GM04503 (cell line): ENCODE measurements around the gene MAP3K1.
"Not testable (repeated sequence)": the region's sequence is repeated elsewhere in the genome, so short reads cannot be mapped to it uniquely, and the experiment has no call there.

Source experiments
- DNase-seq: peaks from one replicate; pipeline ENCODE4 v3.0.0-alpha.2; 2012; ENCODE audit warnings: low read depth

Gene MAP3K1

GRCh38 chr5:56816546-56817081 lies 1.3 kb downstream of the MAP3K1 start:
- no peak for DNase-seq

DNA sequence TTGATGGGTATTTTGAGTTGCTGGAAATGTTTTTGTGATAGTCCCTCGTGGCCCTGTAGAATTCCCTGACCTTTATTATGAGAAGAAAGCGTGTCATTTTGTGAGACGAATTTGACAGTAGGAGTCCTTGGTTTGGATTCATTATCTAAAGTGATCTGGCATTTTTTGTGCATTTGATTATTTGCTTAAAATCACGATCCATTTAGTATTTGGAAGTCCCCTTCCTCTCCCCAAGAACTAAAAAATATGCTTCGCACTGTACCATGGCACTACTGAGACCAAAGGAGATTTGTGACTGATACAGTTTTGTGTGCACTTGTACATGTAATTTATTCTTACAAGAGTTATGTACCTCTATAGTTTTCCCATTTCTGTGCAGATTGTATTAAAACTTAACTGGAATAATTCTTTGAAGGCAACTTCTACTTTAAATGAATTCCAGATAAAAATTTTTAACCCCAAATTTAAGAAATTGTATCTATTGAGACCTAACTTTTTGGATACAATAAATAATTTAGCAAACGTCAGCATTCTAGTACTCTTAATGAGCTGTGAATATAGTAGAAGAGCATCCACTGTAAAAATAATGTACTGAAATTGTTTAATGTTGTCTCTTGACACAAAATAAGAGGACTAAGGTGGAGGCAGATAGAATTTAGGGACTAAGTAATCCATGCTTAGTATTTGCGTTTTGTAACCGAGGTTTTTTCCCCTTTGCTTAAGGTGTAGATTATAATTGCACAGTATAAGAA lies 2.1 kb downstream of the MAP3K1 start:
- no peak for DNase-seq

DNA sequence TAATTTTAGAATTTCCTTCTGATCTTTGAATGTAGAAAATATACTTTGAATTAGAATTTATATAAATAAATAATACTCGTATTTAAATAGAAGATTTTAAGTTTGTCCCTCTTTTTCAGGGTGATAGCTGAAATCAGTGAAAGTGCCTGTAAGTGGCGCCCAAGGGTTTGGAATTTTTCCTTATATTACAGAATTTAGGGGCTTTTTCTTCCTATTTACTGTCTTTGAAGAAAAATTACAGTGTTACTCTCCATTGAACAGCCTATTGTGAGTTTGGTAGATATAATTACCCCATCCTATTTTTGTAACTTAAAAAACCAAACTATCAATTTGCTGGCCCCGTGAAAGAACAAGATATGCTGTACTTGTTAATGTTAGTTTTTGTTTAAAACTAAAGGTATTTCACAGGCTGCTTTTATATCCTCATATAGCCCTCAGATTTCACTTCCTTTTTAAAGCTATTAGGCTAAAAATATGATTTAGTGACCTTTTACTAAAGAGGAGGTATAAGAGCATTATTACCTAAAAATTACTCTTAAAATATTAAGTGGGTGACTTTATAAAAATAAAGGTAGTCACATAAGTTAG lies 3.2 kb downstream of the MAP3K1 start:
- DNase-seq, result no peak

DNA sequence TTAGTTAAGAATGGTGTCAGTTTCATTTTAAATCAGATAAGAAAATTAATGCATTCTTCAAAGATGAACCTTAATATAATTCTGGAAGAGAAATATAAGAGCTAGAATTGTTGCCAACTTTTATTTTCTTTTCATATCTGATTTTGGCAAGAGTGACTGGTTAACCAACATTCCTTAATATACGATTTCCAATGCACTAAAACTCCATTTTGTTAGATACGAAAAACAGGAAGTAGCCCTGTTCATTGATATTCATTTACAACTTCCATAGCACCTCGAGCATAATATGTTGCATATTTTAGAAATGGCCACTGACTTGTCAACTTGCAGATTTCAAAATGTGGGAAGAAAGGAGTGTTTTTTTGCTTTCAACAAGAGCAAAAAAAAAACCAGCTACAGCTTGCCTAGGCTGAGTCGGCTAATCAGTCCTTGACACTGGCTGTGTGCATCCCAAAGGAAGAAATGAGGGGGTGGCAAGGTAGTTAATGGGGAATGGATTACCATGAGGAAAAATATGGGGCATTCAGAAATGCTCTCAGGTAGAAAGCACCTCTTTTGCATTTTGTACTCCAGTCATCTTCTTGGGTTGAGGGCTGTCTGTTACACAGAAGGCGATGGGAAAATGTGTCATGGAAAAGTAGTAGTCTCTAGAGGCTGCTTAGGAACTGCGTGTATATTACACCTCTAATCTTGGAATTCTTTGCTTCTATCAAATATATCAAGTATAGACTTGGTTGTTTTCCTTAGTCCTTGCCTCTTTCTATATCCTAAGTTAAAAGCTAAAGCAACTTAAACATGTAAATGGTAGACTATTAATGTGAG lies 3.9 kb downstream of the MAP3K1 start:
- DNase-seq, result no peak

DNA sequence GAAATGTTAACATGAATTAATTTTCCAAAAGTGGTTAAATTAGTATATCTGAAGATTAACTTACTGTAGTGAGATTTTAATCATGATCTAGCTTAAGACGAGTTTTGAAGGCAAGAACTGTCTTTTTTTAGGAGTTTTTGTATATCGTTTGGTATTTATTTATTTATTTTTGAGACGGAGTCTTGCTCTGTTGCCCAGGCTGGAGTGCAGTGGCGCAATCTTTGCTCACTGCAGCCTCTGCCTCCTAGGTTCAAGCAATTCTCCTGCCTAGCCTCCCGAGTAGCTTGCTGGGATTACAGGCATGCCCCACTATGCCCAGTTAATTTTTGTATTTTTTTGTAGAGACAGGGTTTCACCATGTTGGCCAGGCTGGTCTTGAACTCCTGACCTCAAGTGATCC lies 6.5 kb downstream of the MAP3K1 start:
- DNase-seq, result not testable (repeated sequence)

GRCh38 chr5:56822981-56823380 lies 7.6 kb downstream of the MAP3K1 start:
- no peak for DNase-seq

- DNase-seq, result no peak
Measured at GRCh38 chr5:56824019-56824418, 8.7 kb downstream of the MAP3K1 start.

- DNase-seq, result no peak
Measured at GRCh38 chr5:56825222-56825824, 10.0 kb downstream of the MAP3K1 start.

- no peak for DNase-seq
Measured at GRCh38 chr5:56827049-56827448, 11.7 kb downstream of the MAP3K1 start.

GRCh38 chr5:56827924-56828323 lies 12.6 kb downstream of the MAP3K1 start:
- no peak for DNase-seq

DNA sequence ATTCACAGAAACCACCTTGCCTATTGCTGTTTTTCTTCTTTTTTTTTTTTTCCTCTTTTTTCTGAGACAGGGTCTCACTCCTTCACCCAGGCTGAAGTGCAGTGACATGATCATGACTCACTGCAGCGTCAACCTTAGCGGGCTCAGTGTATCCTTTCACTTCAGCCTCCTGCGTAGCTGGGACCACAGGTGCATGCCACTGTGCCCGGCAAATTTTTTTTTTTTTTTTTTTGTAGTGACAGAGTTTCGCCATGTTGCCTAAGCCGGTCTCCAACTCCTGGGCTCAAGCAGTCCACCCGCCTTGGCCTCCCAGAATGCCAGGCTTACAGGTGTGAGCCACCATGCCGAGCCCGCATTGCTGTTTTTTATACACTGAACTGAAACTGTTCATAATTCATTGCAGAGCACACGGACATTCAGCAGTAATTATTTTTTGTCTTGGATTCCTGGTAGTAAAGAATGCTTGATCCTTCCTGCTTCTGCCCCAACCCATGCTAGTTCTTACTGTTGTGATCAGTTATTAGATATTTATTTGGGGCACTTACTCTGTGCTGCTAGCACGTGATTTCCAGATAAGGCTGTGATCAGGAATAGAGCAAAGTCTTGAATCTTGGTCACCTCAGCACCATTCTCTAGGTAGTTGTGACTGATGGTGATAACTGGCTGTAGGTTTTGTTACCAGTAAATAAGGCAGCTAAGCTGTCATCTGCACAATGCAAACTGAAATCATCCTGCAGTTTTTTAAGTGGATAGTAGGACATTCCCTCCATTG lies 14.0 kb downstream of the MAP3K1 start:
- no peak for DNase-seq

GRCh38 chr5:56831773-56832172 lies 16.4 kb downstream of the MAP3K1 start:
- no peak for DNase-seq

GRCh38 chr5:56833325-56833724 lies 18.0 kb downstream of the MAP3K1 start:
- no peak for DNase-seq

DNA sequence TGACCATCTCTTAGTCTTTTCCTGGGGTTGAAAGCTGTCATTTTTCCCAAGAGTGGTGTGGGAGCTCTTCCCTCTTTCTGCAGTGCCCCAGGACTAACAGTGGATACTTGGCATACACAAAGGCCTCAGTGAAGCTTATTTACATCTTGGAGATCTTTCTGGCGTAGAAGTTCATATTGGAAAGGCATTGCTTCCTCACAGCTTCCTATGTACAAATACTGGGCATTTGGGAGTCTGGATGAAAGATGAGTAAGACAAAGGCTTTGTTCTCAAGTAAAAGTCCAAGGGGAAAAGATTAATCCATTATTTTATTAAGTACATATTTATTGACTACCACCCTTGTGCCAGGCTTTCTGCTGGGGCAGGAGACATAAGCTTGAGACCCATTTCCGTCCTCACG lies 22.0 kb downstream of the MAP3K1 start:
- no peak for DNase-seq

DNA sequence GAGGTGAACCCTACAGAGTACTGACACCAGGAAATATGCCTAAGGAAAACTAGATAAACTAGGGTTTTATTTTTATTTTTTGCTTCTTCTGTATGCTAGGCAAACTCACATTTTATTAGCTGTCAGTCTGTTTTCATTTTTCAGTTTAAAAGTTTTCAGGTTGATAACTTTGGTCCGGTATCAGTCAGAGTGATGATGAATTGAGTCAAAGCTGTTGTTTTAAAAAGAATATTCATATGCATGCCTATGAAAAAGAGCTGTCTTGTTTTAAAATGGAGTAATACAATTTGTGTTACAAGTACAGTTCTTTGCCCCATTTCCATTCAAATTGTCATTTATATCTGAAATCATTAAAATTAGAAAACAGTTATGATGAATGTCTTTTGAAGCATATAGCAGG lies 22.6 kb downstream of the MAP3K1 start:
- no peak for DNase-seq

DNA sequence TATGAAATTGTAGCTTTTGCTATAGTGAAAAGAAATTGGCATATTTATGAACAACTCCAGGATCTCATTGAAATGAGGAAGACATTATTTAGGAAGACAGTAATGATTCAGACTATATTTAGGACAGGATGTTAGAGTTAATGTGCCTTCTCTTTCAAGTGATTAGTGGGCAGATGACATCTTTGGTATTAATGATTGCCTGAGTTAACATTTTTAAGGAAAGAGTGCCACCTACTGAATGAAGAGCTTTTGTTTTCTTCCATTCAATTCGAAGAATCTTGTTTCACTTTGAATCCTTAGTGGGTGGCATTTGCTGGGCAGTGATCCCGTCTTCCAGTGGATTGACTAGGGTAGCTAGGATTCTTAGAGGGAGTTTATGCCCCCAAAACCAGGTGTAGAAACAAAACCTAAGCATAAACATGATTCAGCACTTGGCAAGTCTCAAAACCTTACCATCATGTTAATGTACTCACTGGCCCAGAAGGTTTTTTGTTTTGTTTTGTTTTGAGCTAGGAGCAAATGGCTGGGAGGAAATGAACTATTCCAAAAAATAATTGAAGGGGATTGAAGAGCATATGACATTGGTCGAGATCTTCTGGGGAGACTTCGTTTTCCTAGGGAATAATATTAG lies 23.2 kb downstream of the MAP3K1 start:
- DNase-seq, result peak; percentile 60

- DNase-seq, result no peak
Measured at GRCh38 chr5:56839062-56839461, 23.7 kb downstream of the MAP3K1 start.

DNA sequence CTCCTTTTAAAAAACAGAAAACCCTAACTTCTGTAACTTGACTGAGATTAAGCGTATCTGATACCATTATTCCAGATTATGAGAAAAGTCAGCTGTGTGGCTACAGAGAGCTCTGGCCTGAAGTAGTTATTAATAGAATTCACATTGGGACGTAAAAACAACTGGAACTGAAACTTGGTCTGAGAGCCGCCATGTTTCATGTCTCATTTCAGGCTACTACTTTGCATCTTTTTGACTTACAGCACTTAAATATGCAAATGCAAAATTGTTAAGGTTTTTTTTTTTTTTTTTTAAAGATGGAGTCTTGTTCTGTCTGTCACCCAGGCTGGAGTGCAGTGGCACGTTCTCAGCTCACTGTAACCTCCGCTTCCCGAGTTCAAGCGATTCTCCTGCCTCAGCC lies 25.2 kb downstream of the MAP3K1 start:
- no peak for DNase-seq

DNA sequence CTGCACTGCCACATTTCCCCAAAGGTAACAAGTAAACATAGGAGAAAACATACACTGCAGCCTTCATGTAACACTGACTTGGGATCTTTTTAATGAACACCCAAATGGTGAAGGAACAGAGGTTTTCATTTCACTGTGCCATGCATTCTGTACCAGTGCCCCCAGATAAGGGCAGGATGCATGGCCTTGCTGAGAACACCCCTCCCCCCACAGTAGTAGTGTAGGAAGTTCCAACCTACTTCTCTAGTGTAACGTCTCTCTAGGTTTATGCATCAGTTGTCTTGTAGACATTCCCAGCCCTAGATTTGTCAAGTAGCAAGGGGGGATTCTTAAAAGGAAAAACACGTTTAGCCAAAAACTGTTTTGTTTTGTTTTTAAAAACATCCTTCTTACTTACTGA lies 29.9 kb downstream of the MAP3K1 start:
- no peak for DNase-seq

DNA sequence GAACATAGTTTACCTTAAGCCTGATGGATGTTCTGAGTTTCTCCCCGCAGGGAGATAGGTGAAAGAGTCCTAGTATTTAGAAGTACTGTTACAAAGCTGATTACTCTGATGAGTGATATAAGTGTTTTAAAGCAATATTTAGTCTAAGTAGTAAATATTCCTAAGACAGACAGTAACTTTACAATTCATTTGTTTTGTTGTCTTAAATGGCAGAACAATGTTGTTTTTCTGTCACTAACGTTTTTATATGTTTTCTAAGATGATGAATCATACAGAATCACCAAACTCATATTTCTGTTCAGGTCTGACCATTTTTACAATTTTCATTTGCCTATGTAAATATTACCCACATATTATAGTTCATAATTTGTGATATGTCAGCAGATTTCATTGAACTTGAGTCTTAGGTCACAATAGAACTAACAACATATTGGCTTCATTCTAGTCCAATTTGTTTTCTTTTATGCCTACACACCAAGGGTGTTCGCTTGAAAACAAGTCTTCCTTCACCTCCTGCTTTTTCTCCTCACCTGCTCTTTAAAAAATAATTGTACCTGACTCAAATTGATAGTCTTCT lies 30.6 kb downstream of the MAP3K1 start:
- DNase-seq, result no peak

DNA sequence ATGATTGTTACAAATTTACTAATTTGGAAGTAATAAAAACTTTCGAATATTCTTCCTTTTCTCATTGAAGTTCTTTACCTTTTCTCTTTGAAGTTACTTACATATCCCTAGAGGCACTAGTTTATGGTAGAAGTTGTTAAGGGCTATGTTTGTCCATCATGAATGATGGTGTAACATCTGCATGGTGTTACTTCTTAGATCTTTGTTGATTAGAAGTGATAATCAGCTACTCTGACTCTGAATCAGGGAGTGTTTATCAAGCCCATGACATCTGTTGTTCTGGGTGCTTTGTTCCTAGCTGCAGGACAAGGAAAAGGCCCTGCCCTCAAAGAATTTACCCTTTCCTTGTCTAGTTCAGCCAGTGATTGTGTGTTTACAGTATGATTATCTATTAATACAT lies 32.9 kb downstream of the MAP3K1 start:
- DNase-seq, result no peak
